ENCODE measurements around the gene OLFM1.

OLFM1 gene

GRCh38 chr9:135090547-135090946, 3.1 kb downstream of the OLFM1 start:
- Histone ChIP-seq H4K91ac (ENCODE audit: low read length) (no peak overlapping the region), H2BK120ac (ENCODE audit: low read depth, low read length) (no peak overlapping the region), H3K9me3 (ENCODE audit: control insufficient read depth, low read length) (no peaks in the 10 kb centered on the region), H3K4ac (ENCODE audit: low read depth in 1 of 2, low read length in 2 of 2) (no peak overlapping the region), H3K23ac (ENCODE audit: low read length in 2 of 2) (no peak overlapping the region), H2BK5ac (ENCODE audit: low read depth, low read length, poor library complexity, severe bottlenecking) (no peak overlapping the region), H3K36me3 (ENCODE audit: control insufficient read depth in 1 of 2, insufficient read depth in 2 of 2, low read depth in 1 of 2, low read length in 2 of 2) (no peaks in the 10 kb centered on the region), H3K4me3 (ENCODE audit: insufficient read depth in 1 of 2, low read depth in 1 of 2, low read length in 2 of 2) (no peak overlapping the region), H3K4me2 (ENCODE audit: low read length, poor library complexity, severe bottlenecking) (no peak overlapping the region), H2BK12ac (ENCODE audit: low read length in 2 of 2) (no peak overlapping the region), H2AK5ac (ENCODE audit: low read length, severe bottlenecking) (no peak overlapping the region), H3K4me1 (ENCODE audit: control insufficient read depth, insufficient read depth, low read depth, low read length) (peaks cover 10% of the 10 kb centered on the region), H3K27me3 (ENCODE audit: control insufficient read depth in 1 of 2, insufficient read depth in 1 of 2, low read length in 2 of 2) (peaks cover 32 to 38% of the 10 kb centered on the region in 2 experiments), H3K14ac (ENCODE audit: low read length in 2 of 2) (no peak overlapping the region), H2BK15ac (ENCODE audit: low read depth, poor library complexity, severe bottlenecking) (no peak overlapping the region), H3K27ac (ENCODE audit: low read length, poor library complexity, severe bottlenecking) (no peak overlapping the region), H3K18ac (ENCODE audit: low read depth in 1 of 2, low read length in 2 of 2) (no peak overlapping the region), H3K9ac (ENCODE audit: low read length) (no peak overlapping the region), H2AFZ (ENCODE audit: low read depth, low read length) (no peak overlapping the region), H4K8ac (ENCODE audit: low read length) (no peak overlapping the region), H3K79me1 (replicated peaks; ENCODE audit: low read length, poor library complexity, severe bottlenecking) (no peaks in the 10 kb centered on the region)
- no peak for DNase-seq
- WGBS = 74% methylated on average over 5 of the region's 5 CpGs

GRCh38 chr9:135091545-135091944, 4.1 kb downstream of the OLFM1 start:
- Histone ChIP-seq H4K8ac (ENCODE audit: low read length) (no peak overlapping the region), H3K9ac (ENCODE audit: low read length) (no peak overlapping the region), H3K27me3 (ENCODE audit: control insufficient read depth in 1 of 2, insufficient read depth in 1 of 2, low read length in 2 of 2) (peaks cover 28 to 31% of the 10 kb centered on the region in 2 experiments), H4K91ac (ENCODE audit: low read length) (no peak overlapping the region), H3K4me3 (ENCODE audit: insufficient read depth in 1 of 2, low read depth in 1 of 2, low read length in 2 of 2) (no peak overlapping the region), H3K27ac (ENCODE audit: low read length, poor library complexity, severe bottlenecking) (no peak overlapping the region), H3K4me1 (ENCODE audit: control insufficient read depth, insufficient read depth, low read depth, low read length) (peaks cover 10% of the 10 kb centered on the region), H3K4me2 (ENCODE audit: low read length, poor library complexity, severe bottlenecking) (no peak overlapping the region), H3K9me3 (ENCODE audit: control insufficient read depth, low read length) (no peaks in the 10 kb centered on the region), H2BK15ac (ENCODE audit: low read depth, poor library complexity, severe bottlenecking) (no peak overlapping the region), H3K14ac (ENCODE audit: low read length in 2 of 2) (no peak overlapping the region), H2AFZ (ENCODE audit: low read depth, low read length) (no peak overlapping the region), H2BK120ac (ENCODE audit: low read depth, low read length) (no peak overlapping the region), H3K18ac (ENCODE audit: low read depth in 1 of 2, low read length in 2 of 2) (no peak overlapping the region), H3K4ac (ENCODE audit: low read depth in 1 of 2, low read length in 2 of 2) (no peak overlapping the region), H2BK12ac (ENCODE audit: low read length in 2 of 2) (no peak overlapping the region), H3K23ac (ENCODE audit: low read length in 2 of 2) (no peak overlapping the region), H2BK5ac (ENCODE audit: low read depth, low read length, poor library complexity, severe bottlenecking) (no peak overlapping the region), H2AK5ac (ENCODE audit: low read length, severe bottlenecking) (no peak overlapping the region), H3K79me1 (replicated peaks; ENCODE audit: low read length, poor library complexity, severe bottlenecking) (no peaks in the 10 kb centered on the region), H3K36me3 (ENCODE audit: control insufficient read depth in 1 of 2, insufficient read depth in 2 of 2, low read depth in 1 of 2, low read length in 2 of 2) (no peaks in the 10 kb centered on the region)
- DNase-seq = no peak
- 86% methylated on average over 1 of the region's 1 CpG for whole genome bisulfite sequencing

- Histone ChIP-seq H2BK5ac (ENCODE audit: low read depth, low read length, poor library complexity, severe bottlenecking) (no peak overlapping the region), H3K18ac (ENCODE audit: low read depth in 1 of 2, low read length in 2 of 2) (no peak overlapping the region)
- WGBS = 88% methylated on average over 5 of the region's 5 CpGs
Measured at GRCh38 chr9:135093111-135093510, 5.6 kb downstream of the OLFM1 start.

GRCh38 chr9:135093911-135094584, 6.6 kb downstream of the OLFM1 start:
- Histone ChIP-seq H3K4me3 (ENCODE audit: insufficient read depth in 1 of 2, low read depth in 1 of 2, low read length in 2 of 2) (no peak overlapping the region), H3K23ac (ENCODE audit: low read length in 2 of 2) (no peak overlapping the region), H3K36me3 (ENCODE audit: control insufficient read depth in 1 of 2, insufficient read depth in 2 of 2, low read depth in 1 of 2, low read length in 2 of 2) (no peaks in the 10 kb centered on the region), H4K91ac (ENCODE audit: low read length) (no peak overlapping the region), H3K79me1 (replicated peaks; ENCODE audit: low read length, poor library complexity, severe bottlenecking) (no peaks in the 10 kb centered on the region), H3K14ac (ENCODE audit: low read length in 2 of 2) (no peak overlapping the region), H2BK12ac (ENCODE audit: low read length in 2 of 2) (no peak overlapping the region), H3K18ac (ENCODE audit: low read depth in 1 of 2, low read length in 2 of 2) (no peak overlapping the region), H2BK5ac (ENCODE audit: low read depth, low read length, poor library complexity, severe bottlenecking) (no peak overlapping the region), H3K9ac (ENCODE audit: low read length) (no peak overlapping the region), H2BK15ac (ENCODE audit: low read depth, poor library complexity, severe bottlenecking) (no peak overlapping the region), H3K4me2 (ENCODE audit: low read length, poor library complexity, severe bottlenecking) (no peak overlapping the region), H3K27me3 (ENCODE audit: control insufficient read depth in 1 of 2, insufficient read depth in 1 of 2, low read length in 2 of 2) (peaks cover 12 to 13% of the 10 kb centered on the region in 2 experiments), H3K4me1 (ENCODE audit: control insufficient read depth, insufficient read depth, low read depth, low read length) (no peaks in the 10 kb centered on the region), H3K4ac (ENCODE audit: low read depth in 1 of 2, low read length in 2 of 2) (no peak overlapping the region), H3K27ac (ENCODE audit: low read length, poor library complexity, severe bottlenecking) (no peak overlapping the region), H2BK120ac (ENCODE audit: low read depth, low read length) (no peak overlapping the region), H2AK5ac (ENCODE audit: low read length, severe bottlenecking) (no peak overlapping the region), H4K8ac (ENCODE audit: low read length) (no peak overlapping the region), H2AFZ (ENCODE audit: low read depth, low read length) (no peak overlapping the region), H3K9me3 (ENCODE audit: control insufficient read depth, low read length) (no peaks in the 10 kb centered on the region)
- DNase-seq = no peak
- 77% methylated on average over 13 of the region's 13 CpGs for WGBS

More at GRCh38 chr9:135093111-135093510, 5.6 kb downstream of the OLFM1 start:
- Histone ChIP-seq H3K9me3 (ENCODE audit: control insufficient read depth, low read length) (no peaks in the 10 kb centered on the region), H2BK12ac (ENCODE audit: low read length in 2 of 2) (no peak overlapping the region), H2AFZ (ENCODE audit: low read depth, low read length) (no peak overlapping the region), H4K91ac (ENCODE audit: low read length) (no peak overlapping the region), H3K4me1 (ENCODE audit: control insufficient read depth, insufficient read depth, low read depth, low read length) (peaks cover under 1% of the 10 kb centered on the region), H2BK15ac (ENCODE audit: low read depth, poor library complexity, severe bottlenecking) (no peak overlapping the region), H3K14ac (ENCODE audit: low read length in 2 of 2) (no peak overlapping the region), H2AK5ac (ENCODE audit: low read length, severe bottlenecking) (no peak overlapping the region), H3K4me2 (ENCODE audit: low read length, poor library complexity, severe bottlenecking) (no peak overlapping the region), H3K4me3 (ENCODE audit: insufficient read depth in 1 of 2, low read depth in 1 of 2, low read length in 2 of 2) (no peak overlapping the region), H3K79me1 (replicated peaks; ENCODE audit: low read length, poor library complexity, severe bottlenecking) (no peaks in the 10 kb centered on the region), H3K36me3 (ENCODE audit: control insufficient read depth in 1 of 2, insufficient read depth in 2 of 2, low read depth in 1 of 2, low read length in 2 of 2) (no peaks in the 10 kb centered on the region), H3K27me3 (ENCODE audit: control insufficient read depth in 1 of 2, insufficient read depth in 1 of 2, low read length in 2 of 2) (peaks cover 22% of the 10 kb centered on the region in 2 experiments), H3K9ac (ENCODE audit: low read length) (no peak overlapping the region), H2BK120ac (ENCODE audit: low read depth, low read length) (no peak overlapping the region), H4K8ac (ENCODE audit: low read length) (no peak overlapping the region), H3K23ac (ENCODE audit: low read length in 2 of 2) (no peak overlapping the region), H3K4ac (ENCODE audit: low read depth in 1 of 2, low read length in 2 of 2) (no peak overlapping the region), H3K27ac (ENCODE audit: low read length, poor library complexity, severe bottlenecking) (no peak overlapping the region)
- no peak for DNase-seq

Data from mesenchymal stem cell (in vitro differentiated cells and primary cell).